Activated naive CD4-positive, alpha-beta T cell treated with anti-CD3 and anti-CD28 coated beads, Interleukin-2, amount 50 U/mL, for 24 hours (primary cell): ENCODE data around the gene HOTAIR.

Experiments used
- H3K27ac Mint-ChIP-seq: one replicate; pipeline ENCODE4 v1.8.0; 2021; ENCODE audit warnings: mild to moderate bottlenecking, mixed read lengths
- H3K27me3 Mint-ChIP-seq: one replicate; pipeline ENCODE4 v1.8.0; 2021; ENCODE audit warnings: mixed read lengths
- H3K36me3 Mint-ChIP-seq: one replicate; pipeline ENCODE4 v1.8.0; 2021; ENCODE audit warnings: mixed read lengths
- H3K4me1 Mint-ChIP-seq: one replicate; pipeline ENCODE4 v1.8.0; 2021; ENCODE audit warnings: mixed read lengths
- H3K4me3 Mint-ChIP-seq: one replicate; pipeline ENCODE4 v1.8.0; 2021; ENCODE audit warnings: mild to moderate bottlenecking, mixed read lengths
- H3K9me3 Mint-ChIP-seq: one replicate; pipeline ENCODE4 v1.8.0; 2021; ENCODE audit warnings: mixed read lengths

Gene HOTAIR

DNA sequence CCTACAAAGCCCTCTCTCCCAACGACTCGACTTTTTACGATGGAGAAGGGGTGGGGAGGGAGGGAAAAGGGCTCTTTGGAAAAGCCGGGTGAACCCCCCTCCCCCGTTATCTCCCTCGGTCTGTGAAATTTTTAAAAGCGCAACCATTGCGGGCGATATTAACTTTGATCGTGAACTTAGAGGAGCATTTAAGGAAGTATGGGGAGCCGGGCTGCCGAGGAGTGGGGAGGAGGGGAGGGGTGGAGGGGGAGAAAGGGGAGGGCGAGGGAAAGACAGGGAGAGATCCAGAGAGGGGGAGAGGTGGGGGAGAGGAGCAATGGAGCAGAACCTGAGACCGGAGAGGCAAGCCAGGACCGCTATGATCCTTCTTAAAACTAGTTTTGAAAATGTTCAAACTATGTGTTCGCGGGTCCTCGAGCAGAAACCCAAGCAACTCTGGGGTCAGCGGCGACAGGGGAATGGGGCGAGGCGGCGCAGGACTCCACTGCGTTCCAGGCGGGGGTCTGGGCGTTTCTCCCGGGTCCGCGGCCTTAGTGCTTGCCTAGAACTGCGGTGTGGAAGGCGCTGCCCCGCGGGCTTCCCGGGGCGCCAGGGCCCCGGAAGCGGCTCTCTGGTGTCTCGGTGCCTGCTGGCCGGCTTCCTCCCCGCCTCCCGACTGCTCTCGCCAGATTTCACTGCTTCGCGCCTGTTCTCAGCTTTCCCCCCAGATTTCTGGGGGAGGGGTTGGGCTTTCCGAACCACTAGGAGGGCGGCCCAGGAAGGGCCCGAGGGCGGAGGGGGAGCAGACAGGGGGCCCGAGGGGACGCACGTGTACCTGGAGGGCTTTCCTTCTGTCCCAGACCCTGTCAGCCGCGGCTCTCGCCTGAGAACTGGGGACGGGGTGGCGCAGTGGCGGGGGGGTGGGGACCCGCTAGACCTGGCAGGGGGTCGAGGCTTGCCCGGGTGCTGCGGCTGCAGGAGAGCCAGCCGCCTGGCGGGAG, at the start of gene HOTAIR:
Gene HOTAIR, minus strand, starts transcription at position 871 of the 980 bp plus-strand sequence.
- H3K27me3 Mint-ChIP-seq: peaks cover 74% of the 10 kb centered on the region
- H3K9me3 Mint-ChIP-seq: no peaks in the 10 kb centered on the region

GRCh38 chr12:54024127-54024526, 49.4 kb upstream of the HOTAIR start:
- Mint-ChIP-seq H3K4me1 (peaks cover 12% of the 10 kb centered on the region), H3K9me3 (no peaks in the 10 kb centered on the region), H3K27me3 (peaks cover 67% of the 10 kb centered on the region), H3K4me3 (no peak overlapping the region), H3K36me3 (peaks cover 1% of the 10 kb centered on the region), H3K27ac (no peak overlapping the region)

More for the DNA sequence above, at the start of gene HOTAIR:
- Mint-ChIP-seq H3K4me3 (peak within 1 kb of the TSS; percentile 74), H3K4me1 (peaks cover 20% of the 10 kb centered on the region), H3K36me3 (peaks cover 3% of the 10 kb centered on the region), H3K27ac (no peak within 1 kb of the TSS)

GRCh38 chr12:54022960-54023884, 48.5 kb upstream of the HOTAIR start:
- Mint-ChIP-seq H3K4me3 (no peak overlapping the region), H3K27ac (no peak overlapping the region), H3K36me3 (peaks cover 1% of the 10 kb centered on the region), H3K9me3 (no peaks in the 10 kb centered on the region), H3K27me3 (peaks cover 65% of the 10 kb centered on the region), H3K4me1 (peaks cover 15% of the 10 kb centered on the region)

DNA sequence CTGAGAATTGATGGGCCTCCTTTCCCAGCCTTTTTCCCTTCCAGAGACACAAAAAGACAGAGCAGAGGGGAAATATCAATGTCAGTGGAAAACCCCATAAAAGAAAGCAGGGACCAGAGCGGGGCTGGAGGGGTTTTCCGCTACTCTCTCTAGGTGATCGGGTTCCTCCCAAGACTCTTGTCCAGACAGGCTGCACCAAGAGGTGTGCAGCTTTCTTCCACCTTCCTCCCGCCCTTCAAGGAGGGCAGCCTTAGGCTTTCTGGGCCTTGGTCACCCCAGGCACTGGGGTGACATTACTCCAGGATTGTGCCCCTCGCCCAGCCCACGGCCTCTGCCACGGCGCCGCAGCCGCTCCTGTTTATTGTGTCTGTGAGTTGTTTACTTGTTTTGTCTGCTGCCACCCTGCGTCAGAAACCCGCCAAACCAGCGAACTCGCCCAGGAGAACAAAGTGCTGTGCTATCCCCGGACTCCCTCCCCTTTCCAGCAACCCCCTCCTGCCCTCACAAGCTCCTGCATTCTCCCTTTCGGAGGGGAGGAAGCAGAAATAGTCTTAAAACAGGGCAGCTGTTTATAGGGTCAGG, 46.8 kb upstream of the HOTAIR start:
- H3K4me1 Mint-ChIP-seq: peaks cover 18% of the 10 kb centered on the region
- peaks cover 58% of the 10 kb centered on the region for H3K27me3 Mint-ChIP-seq
- H3K9me3 Mint-ChIP-seq: no peaks in the 10 kb centered on the region
- no peak overlapping the region for H3K27ac Mint-ChIP-seq
- H3K36me3 Mint-ChIP-seq: peaks cover 1% of the 10 kb centered on the region
- no peak overlapping the region for H3K4me3 Mint-ChIP-seq

- peaks cover 1% of the 10 kb centered on the region for H3K36me3 Mint-ChIP-seq
- peaks cover 53% of the 10 kb centered on the region for H3K27me3 Mint-ChIP-seq
- H3K4me3 Mint-ChIP-seq: no peak overlapping the region
- no peaks in the 10 kb centered on the region for H3K9me3 Mint-ChIP-seq
- H3K4me1 Mint-ChIP-seq: peaks cover 17% of the 10 kb centered on the region
- no peak overlapping the region for H3K27ac Mint-ChIP-seq
Measured at GRCh38 chr12:54020591-54021405, 46.0 kb upstream of the HOTAIR start.

DNA sequence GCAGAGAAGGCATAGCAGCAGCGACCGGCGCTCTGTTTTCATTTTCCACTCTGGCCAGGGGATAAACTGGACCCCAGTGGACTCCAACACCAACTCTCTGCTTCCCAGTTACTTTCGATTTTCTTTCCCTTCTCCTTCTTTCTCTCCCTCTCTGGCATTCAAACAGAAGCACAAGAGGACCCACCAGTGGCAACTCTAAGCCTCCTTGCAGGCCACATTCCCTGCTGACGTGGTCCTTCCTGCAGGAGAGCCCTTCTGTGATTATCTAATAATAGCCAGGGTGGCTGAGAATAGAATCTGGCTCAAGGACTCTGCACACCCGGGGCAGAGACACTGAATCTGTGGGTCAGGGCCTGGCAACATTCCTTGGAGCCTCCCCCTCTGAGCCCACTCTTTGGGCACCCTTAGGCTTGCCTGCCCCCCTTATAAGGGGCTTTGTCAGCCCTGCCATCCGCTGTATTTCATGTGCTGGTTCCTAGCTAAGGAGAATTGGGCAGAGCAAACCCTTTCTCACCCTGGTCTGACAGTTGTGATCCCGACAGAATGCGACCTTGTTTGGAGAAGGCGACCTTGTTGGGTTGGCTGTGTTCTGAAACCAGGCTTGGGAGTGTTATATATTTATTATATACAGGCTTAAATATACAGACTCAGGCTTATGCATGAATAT, 45.3 kb upstream of the HOTAIR start:
- Mint-ChIP-seq H3K36me3 (peaks cover 1% of the 10 kb centered on the region), H3K4me3 (no peak overlapping the region), H3K27me3 (peaks cover 55% of the 10 kb centered on the region), H3K4me1 (peaks cover 20% of the 10 kb centered on the region), H3K27ac (no peak overlapping the region), H3K9me3 (no peaks in the 10 kb centered on the region)

- Mint-ChIP-seq H3K4me3 (no peak overlapping the region), H3K4me1 (peaks cover 26% of the 10 kb centered on the region), H3K27ac (no peak overlapping the region), H3K27me3 (peaks cover 58% of the 10 kb centered on the region), H3K36me3 (peaks cover 1% of the 10 kb centered on the region), H3K9me3 (no peaks in the 10 kb centered on the region)
Measured at GRCh38 chr12:54019091-54019811, 44.5 kb upstream of the HOTAIR start.

DNA sequence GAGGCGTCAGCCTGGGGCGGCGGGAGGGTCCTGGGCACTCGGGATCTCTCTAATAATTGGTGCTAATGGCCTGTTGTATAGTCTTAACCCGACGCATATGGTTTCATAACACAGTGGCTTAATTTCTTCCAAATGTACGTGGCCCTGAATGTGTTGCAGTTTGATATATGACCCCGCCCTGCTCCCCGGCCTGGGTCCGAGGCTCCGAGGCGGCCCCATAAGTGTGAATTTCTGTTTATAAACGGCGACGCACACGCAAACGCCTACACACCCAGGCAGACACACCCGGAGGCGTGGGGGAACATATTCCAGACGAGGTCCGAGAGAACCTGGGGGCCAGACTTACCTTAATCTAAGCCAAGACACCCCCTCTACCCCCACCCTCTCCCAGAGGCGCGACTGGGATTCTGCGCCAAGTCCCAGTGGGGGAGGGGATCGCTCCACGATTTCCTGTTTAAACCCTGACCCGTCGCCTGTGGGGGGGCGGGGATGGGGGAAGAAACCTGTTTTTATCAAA, 43.8 kb upstream of the HOTAIR start:
- Mint-ChIP-seq H3K9me3 (no peaks in the 10 kb centered on the region), H3K4me1 (peaks cover 26% of the 10 kb centered on the region), H3K4me3 (peak overlapping the region; percentile 77), H3K27me3 (peaks cover 54% of the 10 kb centered on the region), H3K36me3 (peaks cover 1% of the 10 kb centered on the region), H3K27ac (no peak overlapping the region)

DNA sequence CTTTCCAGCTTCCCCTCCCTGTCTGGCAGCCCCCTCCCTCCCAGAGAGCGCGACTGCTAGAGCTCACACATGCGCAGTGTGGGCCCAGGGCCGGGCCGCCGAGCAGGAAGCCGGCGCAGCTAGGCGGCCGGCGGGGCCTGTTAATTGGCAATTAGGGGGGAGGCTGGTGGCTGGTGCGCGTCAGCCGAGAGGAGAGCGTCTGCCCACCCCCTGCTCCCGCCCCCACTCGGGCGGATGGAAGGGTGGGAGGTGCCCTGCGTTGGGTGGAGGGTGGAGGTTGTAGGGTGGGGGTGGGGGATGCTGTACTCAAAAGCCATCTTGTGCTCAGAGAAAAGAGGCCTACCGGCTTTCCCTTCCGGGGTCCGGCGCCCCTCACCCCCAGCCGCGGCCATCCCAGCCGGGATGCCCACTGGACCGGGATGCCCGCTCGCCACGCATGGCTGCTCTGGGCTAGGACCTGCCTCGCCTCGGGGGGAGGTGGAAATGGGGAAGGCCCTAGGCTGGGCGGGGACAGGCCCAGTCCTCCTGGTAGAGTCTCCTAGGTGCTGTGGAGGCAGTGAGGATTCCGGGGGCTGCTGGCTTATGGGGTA, 43.2 kb upstream of the HOTAIR start:
- H3K27ac Mint-ChIP-seq: peak overlapping the region; percentile 17
- peaks cover 53% of the 10 kb centered on the region for H3K27me3 Mint-ChIP-seq
- peak overlapping the region; percentile 77 for H3K4me3 Mint-ChIP-seq
- H3K4me1 Mint-ChIP-seq: peaks cover 26% of the 10 kb centered on the region
- H3K9me3 Mint-ChIP-seq: no peaks in the 10 kb centered on the region
- peaks cover 1% of the 10 kb centered on the region for H3K36me3 Mint-ChIP-seq

DNA sequence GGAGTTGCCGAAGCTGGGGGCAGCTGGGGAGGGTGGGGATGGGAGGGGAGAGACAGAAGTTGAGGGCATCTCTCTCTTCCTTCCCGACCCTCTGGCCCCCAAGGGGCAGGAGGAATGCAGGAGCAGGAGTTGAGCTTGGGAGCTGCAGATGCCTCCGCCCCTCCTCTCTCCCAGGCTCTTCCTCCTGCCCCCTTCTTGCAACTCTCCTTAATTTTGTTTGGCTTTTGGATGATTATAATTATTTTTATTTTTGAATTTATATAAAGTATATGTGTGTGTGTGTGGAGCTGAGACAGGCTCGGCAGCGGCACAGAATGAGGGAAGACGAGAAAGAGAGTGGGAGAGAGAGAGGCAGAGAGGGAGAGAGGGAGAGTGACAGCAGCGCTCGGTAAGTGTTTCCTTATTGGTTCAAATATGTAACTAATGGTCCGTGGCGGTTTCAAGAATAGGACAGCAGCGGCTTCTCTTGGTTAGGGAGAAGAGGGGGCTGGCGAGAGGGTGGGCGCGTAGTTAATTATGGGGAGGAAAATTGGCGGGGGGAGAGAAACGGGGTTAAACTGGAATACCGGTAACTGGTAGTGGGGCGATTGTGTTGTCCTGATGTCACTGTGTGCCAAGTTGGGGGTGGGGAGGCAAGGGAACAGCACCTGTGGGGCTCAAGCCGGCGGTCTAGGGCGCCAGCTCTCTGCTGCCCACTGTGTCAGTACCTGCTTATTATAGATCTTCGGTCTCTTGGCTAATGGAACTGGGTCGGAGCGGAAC, 42.5 kb upstream of the HOTAIR start:
- peak overlapping the region; percentile 77 for H3K4me3 Mint-ChIP-seq
- peaks cover 1% of the 10 kb centered on the region for H3K36me3 Mint-ChIP-seq
- H3K27me3 Mint-ChIP-seq: peaks cover 54% of the 10 kb centered on the region
- H3K9me3 Mint-ChIP-seq: no peaks in the 10 kb centered on the region
- peak overlapping the region; percentile 17 for H3K27ac Mint-ChIP-seq
- H3K4me1 Mint-ChIP-seq: peaks cover 26% of the 10 kb centered on the region

- no peak overlapping the region for H3K4me3 Mint-ChIP-seq
- H3K4me1 Mint-ChIP-seq: peaks cover 29% of the 10 kb centered on the region
- H3K9me3 Mint-ChIP-seq: no peaks in the 10 kb centered on the region
- peaks cover 52% of the 10 kb centered on the region for H3K27me3 Mint-ChIP-seq
- peaks cover 1% of the 10 kb centered on the region for H3K36me3 Mint-ChIP-seq
- no peak overlapping the region for H3K27ac Mint-ChIP-seq
Measured at GRCh38 chr12:54016478-54016964, 41.8 kb upstream of the HOTAIR start.

GRCh38 chr12:54016051-54016450, 41.3 kb upstream of the HOTAIR start:
- H3K27ac Mint-ChIP-seq: no peak overlapping the region
- no peak overlapping the region for H3K4me3 Mint-ChIP-seq
- peaks cover 52% of the 10 kb centered on the region for H3K27me3 Mint-ChIP-seq
- H3K4me1 Mint-ChIP-seq: peaks cover 34% of the 10 kb centered on the region
- H3K36me3 Mint-ChIP-seq: peaks cover 1% of the 10 kb centered on the region
- H3K9me3 Mint-ChIP-seq: no peaks in the 10 kb centered on the region
